OCI-LY7 (cell line): ENCODE measurements around the gene SLC22A16.
"Not testable (repeated sequence)": the region's sequence is repeated elsewhere in the genome, so short reads cannot be mapped to it uniquely, and the experiment has no call there.

Experiments used
- CTCF ChIP-seq: fragments of 200-600 bp; sonication (generic); conservative IDR thresholded peaks from 2 replicates; pipeline ENCODE4 v1.5.1; 2014; ENCODE audit warnings: mild to moderate bottlenecking, antibody characterized with exemption, low read length, moderate library complexity, mixed read lengths
- EZH2phosphoT487 ChIP-seq: fragments of 200-600 bp; sonication (generic); IDR thresholded peaks from 2 replicates; pipeline ENCODE4 v1.6.1; 2018; ENCODE audit warnings: low read depth, borderline replicate concordance, mild to moderate bottlenecking, mixed run types, antibody characterized with exemption, low read length, moderate library complexity, mixed read lengths

GRCh38 chr6:110512549-110512948 is 36.1 kb upstream of the SLC22A16 start:
- not testable (repeated sequence) for TF ChIP-seq EZH2phosphoT487, CTCF
